HepG2 (cell line): ENCODE data around the gene PKD1L1. TPM values are rescaled to one million over a fixed set of nuclear protein-coding genes. Genes with fewer than 3 reads are reported as not detected.

Source experiments
- ATAC-seq: fragments of 200-7000 bp; cut with Tn5 transposase; 3 replicates; pipeline ENCODE4 v1.9.1; 2020; ENCODE audit warnings: mild to moderate bottlenecking, moderate library complexity
- BruUV-seq: library from RNA; stranded (reverse); fragments of 400-500 nt; replicated peaks from 2 replicates; lab custom pipeline; 2021; lab: Mats Ljungman, UMichigan
- CTCF ChIA-PET: fragments of 300-600 bp; formaldehyde crosslinking; extraction: SDS; loops from one replicate; lab custom pipeline; 2021; ENCODE audit warnings: low total read pairs, inconsistent platforms, low intra/inter-chr PET ratio; lab: Yijun Ruan, JAX
- POLR2A ChIA-PET: fragments of 350-600 bp; sonication (Branson Sonifier 250); formaldehyde crosslinking; loops from one replicate; lab custom pipeline; 2020; ENCODE audit warnings: antibody characterized with exemption, inconsistent platforms; lab: Yijun Ruan, JAX
- DNase-seq: peaks from one replicate; pipeline ENCODE4 v3.0.0-alpha.2; 2015; ENCODE audit warnings: low spot score
- FAIRE-seq: peaks from 3 replicates; lab custom pipeline; 2011; peaks lifted over from hg19 to GRCh38; lab: Jason Lieb, UNC
- H2AFZ ChIP-seq: one replicate; pipeline ENCODE4 v1.6.1; 2011; ENCODE audit warnings: low read length, inconsistent platforms
- H3K27ac ChIP-seq: fragments of 300-600 bp; 3 replicates; pipeline ENCODE4 v1.8.0; 2011; ENCODE audit warnings: mixed run types, mild to moderate bottlenecking, mixed read lengths, low read length, inconsistent platforms; ENCODE audit not compliant: insufficient read depth; ENCODE audit errors: extremely low read length
- H3K27me3 ChIP-seq, 2 experiments: fragments of 200-600 bp in 1 of 2; 2 replicates in 1 of 2; 3 replicates in 1 of 2; pipeline versions ENCODE4 v1.6.0 to v1.8.0; 2011; ENCODE audit warnings: low read length in 2 of 2, mild to moderate bottlenecking in 2 of 2, moderate library complexity in 2 of 2, inconsistent platforms in 1 of 2; ENCODE audit not compliant: insufficient read depth in 2 of 2, control insufficient read depth in 1 of 2
- H3K36me3 ChIP-seq, 2 experiments: fragments of 200-600 bp in 1 of 2; replicated peaks in 1 of 2; 2 replicates in 1 of 2; 3 replicates in 1 of 2; pipeline versions ENCODE4 v1.5.1 to v1.8.0; 2011; ENCODE audit warnings: low read length in 2 of 2, inconsistent platforms in 1 of 2; ENCODE audit not compliant: insufficient read depth in 2 of 2, control insufficient read depth in 1 of 2
- H3K4me1 ChIP-seq: 2 replicates; pipeline ENCODE4 v1.5.1; 2012; ENCODE audit warnings: low read length, inconsistent platforms; ENCODE audit not compliant: insufficient read depth
- H3K4me2 ChIP-seq: 2 replicates; pipeline ENCODE4 v1.6.0; 2011; ENCODE audit warnings: low read depth, low read length, inconsistent platforms
- H3K4me3 ChIP-seq, 3 experiments: fragments of 200-600 bp in 1 of 3; sonication (generic), shearing (Covaris generic) in 1 of 3; replicated peaks in 1 of 3; 2 replicates each; pipeline ENCODE4 v1.5.1; 2011 to 2016; ENCODE audit warnings: low read length in 3 of 3, inconsistent platforms in 2 of 3, low read depth in 2 of 3, mild to moderate bottlenecking in 2 of 3, control low read depth in 1 of 3, mixed read lengths in 1 of 3; ENCODE audit not compliant: insufficient read depth in 1 of 3
- H3K79me2 ChIP-seq: one replicate; pipeline ENCODE4 v1.6.1; 2011; ENCODE audit warnings: low read length, inconsistent platforms; ENCODE audit not compliant: insufficient read depth
- H3K9ac ChIP-seq: 2 replicates; pipeline ENCODE4 v1.6.0; 2011; ENCODE audit warnings: mild to moderate bottlenecking, low read depth, low read length, inconsistent platforms; ENCODE audit not compliant: insufficient read depth
- H3K9me3 ChIP-seq: 2 replicates; pipeline ENCODE4 v1.5.1; 2012; ENCODE audit warnings: mild to moderate bottlenecking, low read length
- H4K20me1 ChIP-seq: 2 replicates; pipeline ENCODE4 v1.6.0; 2011; ENCODE audit warnings: inconsistent platforms, mild to moderate bottlenecking, low read length, moderate library complexity; ENCODE audit not compliant: insufficient read depth
- KDM5B ChIP-seq: sonication (generic); formaldehyde crosslinking; IDR thresholded peaks from 2 replicates; pipeline ENCODE4 v1.4.0; 2020; ENCODE audit warnings: missing genetic modification reagents, mild to moderate bottlenecking, borderline replicate concordance
- NR1H2 ChIP-seq: sonication (generic); formaldehyde crosslinking; IDR thresholded peaks from 2 replicates; pipeline ENCODE4 v1.8.1; 2022; ENCODE audit warnings: low read depth, missing genetic modification reagents, borderline replicate concordance
- PHB2 ChIP-seq: fragments of 450-650 bp; IDR thresholded peaks from 2 replicates; pipeline ENCODE4 v1.6.1; 2018; ENCODE audit not compliant: partially characterized antibody
- ZNF530 ChIP-seq: sonication (generic); formaldehyde crosslinking; IDR thresholded peaks from 2 replicates; pipeline ENCODE4 v1.5.0; 2020; ENCODE audit warnings: low read depth, mild to moderate bottlenecking, missing genetic modification reagents
- ZNF879 ChIP-seq: sonication (generic); formaldehyde crosslinking; IDR thresholded peaks from 2 replicates; pipeline ENCODE4 v1.8.1; 2023; ENCODE audit warnings: missing genetic modification reagents
- WGBS: methylation state at CpG from one replicate; pipeline ENCODE4 v1.1.6; 2017; ENCODE audit warnings: low lambda C conversion rate; 5-methylcytosine and 5-hydroxymethylcytosine counted together
- in situ Hi-C: cut with HindIII; loops from 2 replicates; pipeline ENCODE4 v1.10.0; 2017; ENCODE audit warnings: low pct_unique_long_range_greater_than_20kb; ENCODE audit not compliant: extremely low pct_ligation_motif_present
- intact Hi-C: fragments of 100-400 bp; cut with micrococcal nuclease; formaldehyde crosslinking; loops from one replicate; pipeline ENCODE4 v1.10.0; 2022; ENCODE audit not compliant: unreplicated experiment
- polyA plus RNA-seq, 8 experiments: library from polyadenylated mRNA; depleted of rRNA in 3 of 8; stranded (reverse) in 7 of 8; unstranded in 1 of 8; fragments of >200 nt; fragmentation: Illumina TruSeq in 4 of 8; extraction: Trizol in 4 of 8; gene quantifications; 2 replicates each; pipeline versions ENCODE4 v1.2.1 to v1.2.3, GENCODE V29; 2011 to 2016; ENCODE audit warnings: low read depth in 4 of 8, missing spikeins in 1 of 8, mixed read lengths in 1 of 8; ENCODE audit not compliant: insufficient read depth in 1 of 8
- total RNA-seq, 5 experiments: library from RNA; depleted of rRNA; stranded (reverse); fragments of >200 nt; fragmentation: Illumina TruSeq; extraction: Trizol; gene quantifications; 2 replicates each; pipeline ENCODE4 v1.2.3, GENCODE V29; 2016; ENCODE audit warnings: low read depth in 1 of 5
- TF ChIP-seq, protein P1 (sequence below), 2 experiments: sonication (generic) in 1 of 2; formaldehyde crosslinking in 1 of 2; IDR thresholded peaks; 2 replicates each; pipeline versions ENCODE4 v1.4.0 to v1.6.1; 2018 to 2020; ENCODE audit warnings: missing genetic modification reagents in 2 of 2, borderline replicate concordance in 1 of 2, low read depth in 1 of 2, mild to moderate bottlenecking in 1 of 2, missing biosample characterization in 1 of 2
- TF ChIP-seq, protein P2 (sequence below): sonication (generic); IDR thresholded peaks from 2 replicates; pipeline ENCODE4 v1.6.1; 2016; ENCODE audit warnings: low read depth, borderline replicate concordance
- TF ChIP-seq, protein P3 (sequence below): sonication (generic); formaldehyde crosslinking; IDR thresholded peaks from 2 replicates; pipeline ENCODE4 v1.4.0; 2020; ENCODE audit warnings: missing genetic modification reagents

Gene PKD1L1
- total and polyA plus RNA-seq, 2 of the 13 experiments (the other 11 are each of a cell fraction or from before 2014, with no cell fraction given) = 0.01 TPM; not detected in 1

DNA sequence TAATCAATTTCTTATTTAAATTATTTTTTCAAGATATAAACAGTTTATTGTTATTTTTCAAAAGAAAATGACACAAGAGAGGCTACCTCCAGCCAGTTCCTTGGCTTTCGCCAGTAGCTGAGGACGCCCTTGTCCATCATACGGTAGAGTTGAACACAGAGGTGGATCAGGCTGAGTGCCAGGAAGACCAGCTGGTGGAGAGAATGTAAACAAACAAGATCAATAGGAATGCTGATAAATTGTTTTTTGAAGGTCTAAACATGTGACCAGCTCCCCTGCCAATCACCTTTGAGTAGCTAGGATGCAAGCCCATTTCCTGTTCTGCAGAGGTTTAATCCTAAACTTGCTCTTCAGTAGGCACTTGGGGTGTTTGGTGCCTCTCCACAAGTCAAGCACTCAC lies 138.9 kb downstream of the PKD1L1 start:
- no peaks in the 10 kb centered on the region for H3K9me3 ChIP-seq
- H3K79me2 ChIP-seq = no peaks in the 10 kb centered on the region
- no peaks in the 10 kb centered on the region for H4K20me1 ChIP-seq
- H3K36me3 ChIP-seq = no peaks in the 10 kb centered on the region
- in situ Hi-C loops (no loop called here), intact Hi-C loops (no loop called here)
- H3K4me1 ChIP-seq = peaks cover 60% of the 10 kb centered on the region
- FAIRE-seq (no peak), ATAC-seq (no peak), DNase-seq (no peak)
- WGBS = 98% methylated on average over 3 of the region's 3 CpGs
- H3K4me2 ChIP-seq = no peak overlapping the region
- BruUV-seq = no TSS peak
- no peaks in the 10 kb centered on the region for H3K27me3 ChIP-seq
- H3K4me3 ChIP-seq = no peak overlapping the region
- TF ChIP-seq, protein P1, sequence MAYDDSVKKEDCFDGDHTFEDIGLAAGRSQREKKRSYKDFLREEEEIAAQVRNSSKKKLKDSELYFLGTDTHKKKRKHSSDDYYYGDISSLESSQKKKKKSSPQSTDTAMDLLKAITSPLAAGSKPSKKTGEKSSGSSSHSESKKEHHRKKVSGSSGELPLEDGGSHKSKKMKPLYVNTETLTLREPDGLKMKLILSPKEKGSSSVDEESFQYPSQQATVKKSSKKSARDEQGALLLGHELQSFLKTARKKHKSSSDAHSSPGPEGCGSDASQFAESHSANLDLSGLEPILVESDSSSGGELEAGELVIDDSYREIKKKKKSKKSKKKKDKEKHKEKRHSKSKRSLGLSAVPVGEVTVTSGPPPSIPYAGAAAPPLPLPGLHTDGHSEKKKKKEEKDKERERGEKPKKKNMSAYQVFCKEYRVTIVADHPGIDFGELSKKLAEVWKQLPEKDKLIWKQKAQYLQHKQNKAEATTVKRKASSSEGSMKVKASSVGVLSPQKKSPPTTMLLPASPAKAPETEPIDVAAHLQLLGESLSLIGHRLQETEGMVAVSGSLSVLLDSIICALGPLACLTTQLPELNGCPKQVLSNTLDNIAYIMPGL (CRISPR knock-in tag; IDR thresholded peaks at IDR 0.05; ENCODE audit: borderline replicate concordance in 1 of 2, low read depth in 1 of 2) = no peak
- TF ChIP-seq KDM5B (CRISPR knock-in tag) = no peak
- TF ChIP-seq ZNF530 (CRISPR knock-in tag) = no peak
- TF ChIP-seq, protein P2, sequence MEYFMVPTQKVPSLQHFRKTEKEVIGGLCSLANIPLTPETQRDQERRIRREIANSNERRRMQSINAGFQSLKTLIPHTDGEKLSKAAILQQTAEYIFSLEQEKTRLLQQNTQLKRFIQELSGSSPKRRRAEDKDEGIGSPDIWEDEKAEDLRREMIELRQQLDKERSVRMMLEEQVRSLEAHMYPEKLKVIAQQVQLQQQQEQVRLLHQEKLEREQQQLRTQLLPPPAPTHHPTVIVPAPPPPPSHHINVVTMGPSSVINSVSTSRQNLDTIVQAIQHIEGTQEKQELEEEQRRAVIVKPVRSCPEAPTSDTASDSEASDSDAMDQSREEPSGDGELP = peak; percentile 61; the same call in 1 of the 2 replicates
- TF ChIP-seq, protein P3, sequence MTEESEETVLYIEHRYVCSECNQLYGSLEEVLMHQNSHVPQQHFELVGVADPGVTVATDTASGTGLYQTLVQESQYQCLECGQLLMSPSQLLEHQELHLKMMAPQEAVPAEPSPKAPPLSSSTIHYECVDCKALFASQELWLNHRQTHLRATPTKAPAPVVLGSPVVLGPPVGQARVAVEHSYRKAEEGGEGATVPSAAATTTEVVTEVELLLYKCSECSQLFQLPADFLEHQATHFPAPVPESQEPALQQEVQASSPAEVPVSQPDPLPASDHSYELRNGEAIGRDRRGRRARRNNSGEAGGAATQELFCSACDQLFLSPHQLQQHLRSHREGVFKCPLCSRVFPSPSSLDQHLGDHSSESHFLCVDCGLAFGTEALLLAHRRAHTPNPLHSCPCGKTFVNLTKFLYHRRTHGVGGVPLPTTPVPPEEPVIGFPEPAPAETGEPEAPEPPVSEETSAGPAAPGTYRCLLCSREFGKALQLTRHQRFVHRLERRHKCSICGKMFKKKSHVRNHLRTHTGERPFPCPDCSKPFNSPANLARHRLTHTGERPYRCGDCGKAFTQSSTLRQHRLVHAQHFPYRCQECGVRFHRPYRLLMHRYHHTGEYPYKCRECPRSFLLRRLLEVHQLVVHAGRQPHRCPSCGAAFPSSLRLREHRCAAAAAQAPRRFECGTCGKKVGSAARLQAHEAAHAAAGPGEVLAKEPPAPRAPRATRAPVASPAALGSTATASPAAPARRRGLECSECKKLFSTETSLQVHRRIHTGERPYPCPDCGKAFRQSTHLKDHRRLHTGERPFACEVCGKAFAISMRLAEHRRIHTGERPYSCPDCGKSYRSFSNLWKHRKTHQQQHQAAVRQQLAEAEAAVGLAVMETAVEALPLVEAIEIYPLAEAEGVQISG (CRISPR knock-in tag) = no peak
- no peak for TF ChIP-seq ZNF879 (CRISPR knock-in tag)
- TF ChIP-seq PHB2 = no peak
- no peak for TF ChIP-seq NR1H2 (CRISPR knock-in tag)
- H3K27ac ChIP-seq = no peak overlapping the region
- CTCF ChIA-PET = no interaction called here
- H3K9ac ChIP-seq = no peak overlapping the region
- no peak overlapping the region for H2AFZ ChIP-seq
- POLR2A ChIA-PET = interaction anchor here (1.3 to 1.6 kb wide), 2 partner anchors 26 to 46 kb away, joined by 4 read pairs; no protein-coding TSS in a partner anchor
